GM23248 (cell line): ENCODE results near the gene CHRNE.

Source experiments
- EZH2 ChIP-seq: fragments of 200-600 bp; sonication (generic); IDR thresholded peaks from 2 replicates; pipeline ENCODE4 v1.6.1; 2018; ENCODE audit warnings: antibody characterized with exemption, mild to moderate bottlenecking; ENCODE audit not compliant: insufficient read depth, poor library complexity, severe bottlenecking
- EZH2phosphoT487 ChIP-seq: fragments of 200-600 bp; sonication (generic); IDR thresholded peaks from 2 replicates; pipeline ENCODE4 v1.6.1; 2018; ENCODE audit warnings: antibody characterized with exemption, moderate library complexity, mild to moderate bottlenecking, low read depth; ENCODE audit not compliant: insufficient read depth

- TF ChIP-seq EZH2 (no peak), EZH2phosphoT487 (no peak)
Observed at GRCh38 chr17:4901108-4901647, 1.7 kb downstream of the CHRNE start.
